OCI-LY1 (cell line): Measurements from ENCODE around the gene MCM10.

Experiments
- CTCF ChIP-seq: fragments of 200-600 bp; sonication (generic), shearing (Covaris generic); IDR thresholded peaks from 2 replicates; pipeline ENCODE4 v1.5.1; 2017; ENCODE audit warnings: mild to moderate bottlenecking, antibody characterized with exemption, low read length, moderate library complexity, mixed read lengths
- EZH2 ChIP-seq: fragments of 200-600 bp; sonication (generic), shearing (Covaris generic); IDR thresholded peaks from 2 replicates; pipeline ENCODE4 v1.8.0; 2017; ENCODE audit warnings: borderline replicate concordance, mixed run types, mild to moderate bottlenecking, antibody characterized with exemption, low read length, moderate library complexity, mixed read lengths

GRCh38 chr10:13167568-13167967, 6.2 kb downstream of the MCM10 start:
- TF ChIP-seq CTCF (no peak), EZH2 (no peak)
